ENCODE data around the gene LRRC9. TPM values are rescaled to one million over a fixed set of nuclear protein-coding genes. Genes with fewer than 3 reads are reported as not detected.
"Not testable (repeated sequence)": the region's sequence is repeated elsewhere in the genome, so short reads cannot be mapped to it uniquely, and the experiment has no call there.

Gene LRRC9
- total RNA-seq, 1 donor from 2014 or later: 0.38 TPM

DNA sequence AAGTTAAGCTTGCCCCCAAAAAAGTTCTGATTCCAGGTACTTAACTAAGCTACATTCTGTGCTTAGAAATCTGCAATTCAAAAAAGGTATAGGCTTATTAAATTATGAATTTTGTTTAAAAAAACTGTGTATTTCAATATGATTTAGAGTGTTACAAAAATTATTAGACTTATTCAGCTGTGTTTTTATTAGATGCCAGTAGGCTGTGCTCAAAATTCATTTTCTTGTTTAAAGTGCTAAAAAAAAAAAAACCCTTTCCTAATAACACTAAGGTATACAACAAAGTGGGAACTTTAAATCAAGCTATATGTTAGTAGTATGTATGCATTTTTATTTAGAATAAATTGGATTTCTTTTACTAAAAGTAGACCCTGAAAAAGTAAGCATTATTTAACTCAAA lies 25.0 kb downstream of the LRRC9 start:
- TF ChIP-seq, protein P1, sequence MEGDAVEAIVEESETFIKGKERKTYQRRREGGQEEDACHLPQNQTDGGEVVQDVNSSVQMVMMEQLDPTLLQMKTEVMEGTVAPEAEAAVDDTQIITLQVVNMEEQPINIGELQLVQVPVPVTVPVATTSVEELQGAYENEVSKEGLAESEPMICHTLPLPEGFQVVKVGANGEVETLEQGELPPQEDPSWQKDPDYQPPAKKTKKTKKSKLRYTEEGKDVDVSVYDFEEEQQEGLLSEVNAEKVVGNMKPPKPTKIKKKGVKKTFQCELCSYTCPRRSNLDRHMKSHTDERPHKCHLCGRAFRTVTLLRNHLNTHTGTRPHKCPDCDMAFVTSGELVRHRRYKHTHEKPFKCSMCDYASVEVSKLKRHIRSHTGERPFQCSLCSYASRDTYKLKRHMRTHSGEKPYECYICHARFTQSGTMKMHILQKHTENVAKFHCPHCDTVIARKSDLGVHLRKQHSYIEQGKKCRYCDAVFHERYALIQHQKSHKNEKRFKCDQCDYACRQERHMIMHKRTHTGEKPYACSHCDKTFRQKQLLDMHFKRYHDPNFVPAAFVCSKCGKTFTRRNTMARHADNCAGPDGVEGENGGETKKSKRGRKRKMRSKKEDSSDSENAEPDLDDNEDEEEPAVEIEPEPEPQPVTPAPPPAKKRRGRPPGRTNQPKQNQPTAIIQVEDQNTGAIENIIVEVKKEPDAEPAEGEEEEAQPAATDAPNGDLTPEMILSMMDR (IDR thresholded peaks at IDR 0.05; ENCODE audit: unreplicated experiment): no peak

DNA sequence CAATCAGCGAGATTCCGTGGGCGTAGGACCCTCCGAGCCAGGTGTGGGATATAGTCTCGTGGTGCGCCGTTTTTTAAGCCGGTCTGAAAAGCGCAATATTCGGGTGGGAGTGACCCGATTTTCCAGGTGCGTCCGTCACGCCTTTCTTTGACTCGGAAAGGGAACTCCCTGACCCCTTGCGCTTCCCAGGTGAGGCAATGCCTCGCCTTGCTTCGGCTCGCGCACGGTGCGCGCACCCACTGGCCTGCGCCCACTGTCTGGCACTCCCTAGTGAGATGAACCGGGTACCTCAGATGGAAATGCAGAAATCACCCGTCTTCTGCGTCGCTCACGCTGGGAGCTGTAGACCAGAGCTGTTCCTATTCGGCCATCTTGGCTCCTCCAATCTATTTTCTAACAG lies 32.2 kb downstream of the LRRC9 start:
- not testable (repeated sequence) for DNase-seq (ENCODE audit: low spot score); H3K36me3 Mint-ChIP-seq (ENCODE audit: low read depth, unreplicated experiment); H3K27me3 Mint-ChIP-seq (ENCODE audit: unreplicated experiment); H3K4me1 Mint-ChIP-seq (ENCODE audit: unreplicated experiment); H3K27ac Mint-ChIP-seq (ENCODE audit: unreplicated experiment); H3K4me3 Mint-ChIP-seq (ENCODE audit: unreplicated experiment); H3K9me3 Mint-ChIP-seq (ENCODE audit: unreplicated experiment)

More for the DNA sequence above, 25.0 kb downstream of the LRRC9 start:
- Mint-ChIP-seq H3K27me3 (ENCODE audit: unreplicated experiment) (no peaks in the 10 kb centered on the region), H3K4me3 (ENCODE audit: unreplicated experiment) (no peak overlapping the region), H3K27ac (ENCODE audit: unreplicated experiment) (no peak overlapping the region), H3K4me1 (ENCODE audit: unreplicated experiment) (no peaks in the 10 kb centered on the region), H3K9me3 (ENCODE audit: unreplicated experiment) (no peaks in the 10 kb centered on the region), H3K36me3 (ENCODE audit: low read depth, unreplicated experiment) (no peaks in the 10 kb centered on the region)
- DNase-seq (ENCODE audit: low spot score): no peak

DNA sequence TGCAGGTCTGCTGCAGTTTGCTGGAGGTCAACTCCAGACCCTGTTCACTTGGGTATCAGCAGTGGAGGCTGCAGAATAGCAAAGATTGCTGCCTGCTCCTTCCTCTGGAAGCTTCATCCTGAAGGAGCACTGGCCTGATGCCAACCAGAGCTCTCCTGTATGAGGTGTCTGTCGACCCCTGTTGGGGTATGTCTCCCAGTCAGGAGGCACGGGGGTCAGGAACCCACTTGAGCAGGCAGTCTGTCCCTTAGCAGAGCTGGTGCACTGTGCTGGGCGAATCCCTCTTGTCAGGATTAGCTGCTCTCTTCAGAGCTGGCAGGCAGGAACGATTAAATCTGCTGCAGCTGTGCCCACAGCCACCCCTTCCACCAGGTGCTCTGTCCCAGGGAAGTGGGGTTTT lies 37.9 kb downstream of the LRRC9 start:
- not testable (repeated sequence) for H3K4me1 Mint-ChIP-seq (ENCODE audit: unreplicated experiment); H3K9me3 Mint-ChIP-seq (ENCODE audit: unreplicated experiment); H3K4me3 Mint-ChIP-seq (ENCODE audit: unreplicated experiment); H3K27ac Mint-ChIP-seq (ENCODE audit: unreplicated experiment); H3K27me3 Mint-ChIP-seq (ENCODE audit: unreplicated experiment); DNase-seq (ENCODE audit: low spot score)
- peaks cover 15% of the 10 kb centered on the region for H3K36me3 Mint-ChIP-seq (ENCODE audit: low read depth, unreplicated experiment)

DNA sequence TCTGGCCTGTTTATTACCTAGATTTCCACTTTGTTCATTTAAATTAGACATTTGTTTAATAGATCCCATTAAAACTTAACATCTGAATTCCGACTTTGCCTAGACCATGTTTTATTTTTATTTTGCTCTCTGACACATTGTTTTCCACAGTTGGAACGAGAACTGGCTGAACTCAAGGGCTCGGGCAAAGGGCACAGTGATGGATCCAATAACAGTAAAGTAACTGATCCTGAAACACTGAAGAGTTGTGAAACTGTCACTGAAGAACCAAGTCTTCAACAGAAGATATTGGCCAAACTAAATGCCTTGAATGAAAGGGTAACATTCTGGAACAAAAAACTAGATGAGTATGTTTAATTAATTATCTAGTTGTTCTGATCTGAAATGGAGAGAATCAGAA lies 39.7 kb downstream of the LRRC9 start:
- Mint-ChIP-seq H3K27ac (ENCODE audit: unreplicated experiment) (no peak overlapping the region), H3K27me3 (ENCODE audit: unreplicated experiment) (peaks cover 4% of the 10 kb centered on the region), H3K4me3 (ENCODE audit: unreplicated experiment) (no peak overlapping the region), H3K4me1 (ENCODE audit: unreplicated experiment) (peaks cover 3% of the 10 kb centered on the region), H3K36me3 (ENCODE audit: low read depth, unreplicated experiment) (peaks cover 8% of the 10 kb centered on the region), H3K9me3 (ENCODE audit: unreplicated experiment) (no peaks in the 10 kb centered on the region)
- DNase-seq (ENCODE audit: low spot score): no peak
- TF ChIP-seq, protein P1 (IDR thresholded peaks at IDR 0.05; ENCODE audit: unreplicated experiment): no peak

DNA sequence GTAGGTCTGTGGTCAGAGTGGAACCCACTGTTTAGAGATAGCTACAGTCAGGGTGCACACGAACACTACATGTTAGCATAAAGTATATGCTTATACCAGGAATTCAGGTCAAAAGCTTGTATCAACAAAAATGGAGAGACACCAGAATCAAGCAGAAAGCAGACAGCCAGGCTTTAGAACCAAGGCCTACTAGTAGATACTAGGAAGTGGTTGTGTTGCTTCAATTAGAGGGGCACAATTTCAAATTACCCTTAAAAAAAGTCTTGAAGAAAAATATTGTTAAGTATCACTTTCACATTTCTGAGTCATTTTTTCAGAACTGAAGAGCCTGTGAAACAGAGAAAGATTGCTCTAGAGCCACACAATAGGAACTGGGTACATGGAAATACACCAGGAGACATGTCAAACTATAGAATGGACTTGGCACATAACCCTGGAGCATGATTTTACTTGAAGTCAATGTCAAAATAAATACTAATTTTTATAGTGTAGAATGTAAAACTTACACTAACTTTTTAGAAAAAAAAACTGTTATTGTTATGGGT lies 41.6 kb downstream of the LRRC9 start:
- peaks cover 6% of the 10 kb centered on the region for H3K27me3 Mint-ChIP-seq (ENCODE audit: unreplicated experiment)
- H3K4me3 Mint-ChIP-seq (ENCODE audit: unreplicated experiment): no peak overlapping the region
- H3K9me3 Mint-ChIP-seq (ENCODE audit: unreplicated experiment): no peaks in the 10 kb centered on the region
- H3K36me3 Mint-ChIP-seq (ENCODE audit: low read depth, unreplicated experiment): peaks cover 8% of the 10 kb centered on the region
- no peak overlapping the region for H3K27ac Mint-ChIP-seq (ENCODE audit: unreplicated experiment)
- TF ChIP-seq, protein P1 (IDR thresholded peaks at IDR 0.05; ENCODE audit: unreplicated experiment): no peak
- H3K4me1 Mint-ChIP-seq (ENCODE audit: unreplicated experiment): peaks cover 13% of the 10 kb centered on the region
- DNase-seq (ENCODE audit: low spot score): no peak

DNA sequence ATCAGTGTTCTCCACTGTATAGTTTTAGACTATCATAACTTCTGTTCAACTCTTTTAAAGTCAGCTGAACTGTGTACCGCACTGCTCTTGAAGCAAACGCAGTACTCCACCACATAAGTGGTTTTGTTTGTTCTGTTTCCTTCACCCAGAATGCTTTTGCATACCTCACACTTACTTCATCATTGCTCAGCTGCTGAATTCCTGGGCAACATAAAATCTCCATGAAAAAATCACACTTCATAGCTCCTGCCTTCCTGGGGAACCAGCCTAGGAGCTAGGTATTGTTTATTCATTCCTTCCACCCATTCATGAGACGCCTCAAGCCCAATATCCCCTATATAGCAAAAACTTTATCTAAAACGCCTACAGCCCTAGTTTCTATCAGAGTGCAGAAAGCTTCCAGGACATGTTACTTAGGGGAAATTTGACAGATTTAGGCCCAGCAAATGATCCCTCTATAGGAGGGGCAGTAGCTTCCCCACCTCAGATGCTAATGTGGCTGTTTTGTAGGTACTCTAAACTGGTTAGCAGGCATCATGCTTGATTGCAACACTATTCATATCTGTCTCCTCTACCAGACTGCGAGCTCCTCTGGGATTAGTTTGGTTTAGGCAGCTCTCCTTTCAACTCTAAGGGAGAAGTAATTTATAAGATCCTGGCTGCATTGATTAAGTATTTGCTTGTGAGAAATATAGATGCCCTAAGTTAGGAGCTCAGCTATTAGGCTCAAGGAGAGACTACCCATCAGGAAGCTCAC lies 44.5 kb downstream of the LRRC9 start:
- Mint-ChIP-seq H3K4me1 (ENCODE audit: unreplicated experiment) (peaks cover 13% of the 10 kb centered on the region), H3K9me3 (ENCODE audit: unreplicated experiment) (no peaks in the 10 kb centered on the region), H3K27ac (ENCODE audit: unreplicated experiment) (no peak overlapping the region), H3K4me3 (ENCODE audit: unreplicated experiment) (peak overlapping the region; percentile 95), H3K27me3 (ENCODE audit: unreplicated experiment) (peaks cover 2% of the 10 kb centered on the region), H3K36me3 (ENCODE audit: low read depth, unreplicated experiment) (no peaks in the 10 kb centered on the region)
- DNase-seq (ENCODE audit: low spot score): no peak
- TF ChIP-seq, protein P1 (IDR thresholded peaks at IDR 0.05; ENCODE audit: unreplicated experiment): no peak

All from endothelial cell (in vitro differentiated cells).